ENCODE measurements around the gene CASP3.
"Not testable (repeated sequence)": the region's sequence is repeated elsewhere in the genome, so short reads cannot be mapped to it uniquely, and the experiment has no call there.

CASP3 gene

GRCh38 chr4:184595430-184595829 is 53.8 kb downstream of the CASP3 start:
- TF ChIP-seq, protein P1, sequence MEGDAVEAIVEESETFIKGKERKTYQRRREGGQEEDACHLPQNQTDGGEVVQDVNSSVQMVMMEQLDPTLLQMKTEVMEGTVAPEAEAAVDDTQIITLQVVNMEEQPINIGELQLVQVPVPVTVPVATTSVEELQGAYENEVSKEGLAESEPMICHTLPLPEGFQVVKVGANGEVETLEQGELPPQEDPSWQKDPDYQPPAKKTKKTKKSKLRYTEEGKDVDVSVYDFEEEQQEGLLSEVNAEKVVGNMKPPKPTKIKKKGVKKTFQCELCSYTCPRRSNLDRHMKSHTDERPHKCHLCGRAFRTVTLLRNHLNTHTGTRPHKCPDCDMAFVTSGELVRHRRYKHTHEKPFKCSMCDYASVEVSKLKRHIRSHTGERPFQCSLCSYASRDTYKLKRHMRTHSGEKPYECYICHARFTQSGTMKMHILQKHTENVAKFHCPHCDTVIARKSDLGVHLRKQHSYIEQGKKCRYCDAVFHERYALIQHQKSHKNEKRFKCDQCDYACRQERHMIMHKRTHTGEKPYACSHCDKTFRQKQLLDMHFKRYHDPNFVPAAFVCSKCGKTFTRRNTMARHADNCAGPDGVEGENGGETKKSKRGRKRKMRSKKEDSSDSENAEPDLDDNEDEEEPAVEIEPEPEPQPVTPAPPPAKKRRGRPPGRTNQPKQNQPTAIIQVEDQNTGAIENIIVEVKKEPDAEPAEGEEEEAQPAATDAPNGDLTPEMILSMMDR (IDR thresholded peaks at IDR 0.05; ENCODE audit: extremely low read depth, insufficient read depth, missing control alignments), result no peak
- in situ Hi-C loops (cut with MboI; ENCODE audit: low pct_unique_long_range_greater_than_20kb, low sequenced_read_pairs, unreplicated experiment), result no loop called here
- DNase-seq (ENCODE audit: low spot score), result no peak

GRCh38 chr4:184593461-184593860 is 55.8 kb downstream of the CASP3 start:
- no peak for DNase-seq (ENCODE audit: low spot score)
- in situ Hi-C loops (cut with MboI; ENCODE audit: low pct_unique_long_range_greater_than_20kb, low sequenced_read_pairs, unreplicated experiment), result no loop called here
- TF ChIP-seq, protein P1 (IDR thresholded peaks at IDR 0.05; ENCODE audit: extremely low read depth, insufficient read depth, missing control alignments), result no peak

DNA sequence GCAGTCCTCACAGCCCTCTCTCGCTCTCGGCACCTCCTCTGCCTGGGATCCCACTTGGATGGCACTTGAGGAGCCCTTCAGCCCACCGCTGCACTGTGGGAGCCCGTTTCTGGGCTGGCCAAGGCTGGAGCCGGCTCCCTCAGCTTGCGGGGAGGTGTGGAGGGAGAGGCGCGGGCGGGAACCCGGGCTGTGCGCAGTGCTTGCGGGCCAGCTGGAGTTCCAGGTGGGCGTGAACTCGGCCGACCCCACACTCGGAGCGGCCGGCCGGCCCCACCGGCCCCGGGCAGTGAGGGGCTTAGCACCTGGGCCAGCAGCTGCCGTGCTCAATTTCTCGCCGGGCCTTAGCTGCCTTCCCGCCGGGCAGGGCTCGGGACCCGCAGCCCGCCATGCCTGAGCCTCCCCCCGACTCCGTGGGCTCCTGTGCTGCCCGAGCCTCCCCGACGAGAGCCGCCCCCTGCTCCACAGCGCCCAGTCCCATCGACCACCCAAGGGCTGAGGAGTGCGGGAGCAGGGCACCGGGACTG is 57.4 kb downstream of the CASP3 start:
- in situ Hi-C loops (cut with MboI; ENCODE audit: low pct_unique_long_range_greater_than_20kb, low sequenced_read_pairs, unreplicated experiment); DNase-seq (ENCODE audit: low spot score): not testable (repeated sequence)

DNA sequence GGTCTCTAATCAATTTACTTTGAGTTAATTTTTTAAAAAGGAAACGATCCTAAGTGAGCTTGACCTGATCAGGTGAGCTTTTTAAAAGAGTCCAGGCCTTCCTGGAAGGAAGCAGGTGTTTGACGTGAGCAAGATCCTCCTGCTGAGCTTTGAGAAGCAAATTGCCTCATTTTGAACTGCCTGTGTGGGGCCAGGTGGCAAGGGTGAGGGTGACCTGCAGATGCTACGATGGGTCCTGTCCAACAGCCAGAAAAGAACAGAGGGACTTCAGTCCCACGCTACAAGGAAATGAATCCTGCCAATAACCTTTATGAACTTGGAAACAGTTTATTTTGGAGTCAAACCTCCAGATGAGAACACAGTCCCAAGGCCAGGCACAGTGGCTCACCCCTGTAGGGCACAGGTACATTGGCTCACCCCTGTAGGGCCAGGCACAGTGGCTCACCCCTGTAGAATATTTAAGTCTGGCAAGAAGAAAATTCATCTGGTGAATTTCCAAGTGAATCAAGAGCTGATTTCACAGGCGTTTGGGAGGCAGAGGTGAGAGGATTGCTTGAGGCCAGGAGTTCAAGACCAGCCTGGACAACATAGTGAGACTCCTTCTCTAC is 58.1 kb downstream of the CASP3 start:
- no peak for DNase-seq (ENCODE audit: low spot score)
- in situ Hi-C loops (cut with MboI; ENCODE audit: low pct_unique_long_range_greater_than_20kb, low sequenced_read_pairs, unreplicated experiment), result no loop called here
- TF ChIP-seq, protein P1 (IDR thresholded peaks at IDR 0.05; ENCODE audit: extremely low read depth, insufficient read depth, missing control alignments), result no peak

GRCh38 chr4:184590196-184590595 is 59.1 kb downstream of the CASP3 start:
- DNase-seq (ENCODE audit: low spot score), result no peak
- in situ Hi-C loops (cut with MboI; ENCODE audit: low pct_unique_long_range_greater_than_20kb, low sequenced_read_pairs, unreplicated experiment), result no loop called here
- TF ChIP-seq, protein P1 (IDR thresholded peaks at IDR 0.05; ENCODE audit: extremely low read depth, insufficient read depth, missing control alignments), result no peak

DNA sequence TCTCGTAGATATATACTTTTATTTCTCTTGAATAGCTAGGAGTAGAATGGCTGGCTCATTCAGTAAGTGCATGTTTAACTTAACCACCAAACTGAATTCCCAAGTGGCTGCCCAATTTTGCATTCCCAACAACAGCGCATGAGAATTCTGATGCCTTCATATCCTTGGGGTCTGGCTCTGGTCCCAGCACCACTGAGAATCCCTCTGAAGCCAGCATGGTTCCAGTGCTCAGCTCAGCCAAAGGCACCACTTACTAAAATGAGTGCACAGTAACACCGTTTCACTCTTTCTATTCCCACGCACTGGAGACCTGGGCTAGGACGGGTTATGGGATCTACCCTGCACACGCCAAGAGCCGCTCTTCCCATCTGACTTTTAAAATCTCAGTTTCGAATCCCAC is 60.4 kb downstream of the CASP3 start:
- in situ Hi-C loops (cut with MboI; ENCODE audit: low pct_unique_long_range_greater_than_20kb, low sequenced_read_pairs, unreplicated experiment), result no loop called here
- TF ChIP-seq, protein P1 (IDR thresholded peaks at IDR 0.05; ENCODE audit: extremely low read depth, insufficient read depth, missing control alignments), result no peak
- no peak for DNase-seq (ENCODE audit: low spot score)

GRCh38 chr4:184587701-184588100 is 61.5 kb downstream of the CASP3 start:
- in situ Hi-C loops (cut with MboI; ENCODE audit: low pct_unique_long_range_greater_than_20kb, low sequenced_read_pairs, unreplicated experiment), result no loop called here
- DNase-seq (ENCODE audit: low spot score), result no peak
- TF ChIP-seq, protein P1 (IDR thresholded peaks at IDR 0.05; ENCODE audit: extremely low read depth, insufficient read depth, missing control alignments), result no peak

All from GM13977 (cell line).